Parathyroid adenoma (tissue), 2 donors: ENCODE results near the gene OR13H1.
"Not testable (repeated sequence)": the region's sequence is repeated elsewhere in the genome, so short reads cannot be mapped to it uniquely, and the experiment has no call there.

Experiments
- H2AFZ ChIP-seq: fragments of 300-600 bp; sonication (generic); one replicate; pipeline ENCODE4 v1.7.0; 2017; ENCODE audit warnings: antibody characterized with exemption, mild to moderate bottlenecking
- H3K27ac ChIP-seq: fragments of 300-600 bp; sonication (generic); one replicate; pipeline ENCODE4 v1.7.0; 2017
- H3K27me3 ChIP-seq: fragments of 300-600 bp; sonication (generic); one replicate; pipeline ENCODE4 v1.7.0; 2017; ENCODE audit warnings: low read length; ENCODE audit not compliant: control insufficient read depth, insufficient read depth
- H3K36me3 ChIP-seq: fragments of 300-600 bp; sonication (generic); one replicate; pipeline ENCODE4 v1.7.0; 2017; ENCODE audit warnings: low read length; ENCODE audit not compliant: control insufficient read depth, insufficient read depth
- H3K4me1 ChIP-seq: fragments of 300-600 bp; sonication (generic); one replicate; pipeline ENCODE4 v1.7.0; 2017; ENCODE audit warnings: control low read depth
- H3K4me2 ChIP-seq: fragments of 300-600 bp; sonication (generic); one replicate; pipeline ENCODE4 v1.7.0; 2017; ENCODE audit warnings: low read length
- H3K4me3 ChIP-seq: fragments of 300-600 bp; sonication (generic); one replicate; pipeline ENCODE4 v1.7.0; 2017; ENCODE audit warnings: low read depth, low read length
- H3K79me2 ChIP-seq: fragments of 300-600 bp; sonication (generic); one replicate; pipeline ENCODE4 v1.7.0; 2017; ENCODE audit warnings: control low read depth
- H3K9ac ChIP-seq: fragments of 300-600 bp; sonication (generic); one replicate; pipeline ENCODE4 v1.7.0; 2017; ENCODE audit warnings: mild to moderate bottlenecking
- H3K9me3 ChIP-seq: fragments of 300-600 bp; sonication (generic); one replicate; pipeline ENCODE4 v1.7.0; 2017; ENCODE audit warnings: low read length; ENCODE audit not compliant: control insufficient read depth
- TF ChIP-seq, protein P1 (sequence below): fragments of 300-600 bp; sonication (generic); IDR thresholded peaks from one replicate; pipeline ENCODE4 v1.7.0; 2017; ENCODE audit warnings: antibody characterized with exemption, mild to moderate bottlenecking
- donor health status: primary hyperparathyroidism.

OR13H1 gene

DNA sequence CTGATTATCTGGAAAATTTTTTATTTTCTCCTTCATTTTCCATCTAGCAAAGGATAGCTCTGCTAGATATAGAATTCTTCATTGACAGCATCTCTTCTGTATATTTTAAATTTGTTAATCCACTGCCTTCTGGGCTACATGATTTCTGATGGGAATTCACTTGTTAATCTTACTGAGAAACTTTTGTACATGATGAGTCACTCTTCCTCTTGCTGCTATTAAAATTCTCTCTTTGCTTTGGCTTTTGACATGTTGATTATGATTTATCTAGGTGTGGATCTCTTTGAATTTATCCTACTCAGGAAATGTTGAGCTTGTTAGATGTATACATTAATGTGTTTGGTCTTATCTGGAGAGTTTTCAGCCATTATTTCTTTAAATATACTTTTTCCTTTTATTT is 27.5 kb downstream of the OR13H1 start:
- no peak overlapping the region for H3K9ac ChIP-seq
- H3K9me3 ChIP-seq = no peaks in the 10 kb centered on the region
- H2AFZ ChIP-seq = no peak overlapping the region
- no peaks in the 10 kb centered on the region for H3K27me3 ChIP-seq
- no peak overlapping the region for H3K4me3 ChIP-seq
- H3K27ac ChIP-seq = no peak overlapping the region
- TF ChIP-seq, protein P1, sequence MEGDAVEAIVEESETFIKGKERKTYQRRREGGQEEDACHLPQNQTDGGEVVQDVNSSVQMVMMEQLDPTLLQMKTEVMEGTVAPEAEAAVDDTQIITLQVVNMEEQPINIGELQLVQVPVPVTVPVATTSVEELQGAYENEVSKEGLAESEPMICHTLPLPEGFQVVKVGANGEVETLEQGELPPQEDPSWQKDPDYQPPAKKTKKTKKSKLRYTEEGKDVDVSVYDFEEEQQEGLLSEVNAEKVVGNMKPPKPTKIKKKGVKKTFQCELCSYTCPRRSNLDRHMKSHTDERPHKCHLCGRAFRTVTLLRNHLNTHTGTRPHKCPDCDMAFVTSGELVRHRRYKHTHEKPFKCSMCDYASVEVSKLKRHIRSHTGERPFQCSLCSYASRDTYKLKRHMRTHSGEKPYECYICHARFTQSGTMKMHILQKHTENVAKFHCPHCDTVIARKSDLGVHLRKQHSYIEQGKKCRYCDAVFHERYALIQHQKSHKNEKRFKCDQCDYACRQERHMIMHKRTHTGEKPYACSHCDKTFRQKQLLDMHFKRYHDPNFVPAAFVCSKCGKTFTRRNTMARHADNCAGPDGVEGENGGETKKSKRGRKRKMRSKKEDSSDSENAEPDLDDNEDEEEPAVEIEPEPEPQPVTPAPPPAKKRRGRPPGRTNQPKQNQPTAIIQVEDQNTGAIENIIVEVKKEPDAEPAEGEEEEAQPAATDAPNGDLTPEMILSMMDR = no peak
- no peak overlapping the region for H3K4me2 ChIP-seq
- no peaks in the 10 kb centered on the region for H3K4me1 ChIP-seq
- no peaks in the 10 kb centered on the region for H3K79me2 ChIP-seq
- no peaks in the 10 kb centered on the region for H3K36me3 ChIP-seq

GRCh38 chrX:131572372-131573014 is 28.6 kb downstream of the OR13H1 start:
- no peaks in the 10 kb centered on the region for H3K9me3 ChIP-seq
- no peak overlapping the region for H2AFZ ChIP-seq
- H3K27me3 ChIP-seq = no peaks in the 10 kb centered on the region
- H3K4me1 ChIP-seq = no peaks in the 10 kb centered on the region
- TF ChIP-seq, protein P1 = no peak
- no peaks in the 10 kb centered on the region for H3K36me3 ChIP-seq
- H3K4me3 ChIP-seq = no peak overlapping the region
- no peak overlapping the region for H3K4me2 ChIP-seq
- H3K9ac ChIP-seq = no peak overlapping the region
- H3K27ac ChIP-seq = no peak overlapping the region
- H3K79me2 ChIP-seq = no peaks in the 10 kb centered on the region

DNA sequence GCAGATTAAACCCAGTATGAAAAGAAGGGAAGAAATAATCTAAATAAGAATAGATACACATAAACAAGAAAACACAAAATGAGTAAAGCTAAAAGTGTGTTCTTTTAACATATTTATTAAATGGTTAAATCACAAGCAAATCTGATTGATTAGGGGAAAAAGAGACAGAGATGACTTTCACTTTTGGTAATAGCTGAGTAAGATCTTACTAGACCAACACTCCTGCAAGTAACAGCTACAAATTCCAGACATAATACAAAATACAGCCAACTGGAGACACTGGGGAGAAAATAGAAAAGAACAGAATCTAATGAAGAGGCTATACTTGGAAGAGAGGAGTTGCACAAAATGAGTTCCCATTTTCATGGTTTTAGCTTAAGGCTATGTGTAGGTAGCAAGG is 33.5 kb downstream of the OR13H1 start:
- Histone ChIP-seq H3K27me3 (no peaks in the 10 kb centered on the region), H3K9me3 (no peaks in the 10 kb centered on the region), H3K79me2 (no peaks in the 10 kb centered on the region), H3K4me1 (no peaks in the 10 kb centered on the region), H3K36me3 (no peaks in the 10 kb centered on the region), H3K4me2 (no peak overlapping the region), H3K27ac (no peak overlapping the region), H2AFZ (no peak overlapping the region), H3K9ac (no peak overlapping the region), H3K4me3 (no peak overlapping the region)
- TF ChIP-seq, protein P1 = no peak

DNA sequence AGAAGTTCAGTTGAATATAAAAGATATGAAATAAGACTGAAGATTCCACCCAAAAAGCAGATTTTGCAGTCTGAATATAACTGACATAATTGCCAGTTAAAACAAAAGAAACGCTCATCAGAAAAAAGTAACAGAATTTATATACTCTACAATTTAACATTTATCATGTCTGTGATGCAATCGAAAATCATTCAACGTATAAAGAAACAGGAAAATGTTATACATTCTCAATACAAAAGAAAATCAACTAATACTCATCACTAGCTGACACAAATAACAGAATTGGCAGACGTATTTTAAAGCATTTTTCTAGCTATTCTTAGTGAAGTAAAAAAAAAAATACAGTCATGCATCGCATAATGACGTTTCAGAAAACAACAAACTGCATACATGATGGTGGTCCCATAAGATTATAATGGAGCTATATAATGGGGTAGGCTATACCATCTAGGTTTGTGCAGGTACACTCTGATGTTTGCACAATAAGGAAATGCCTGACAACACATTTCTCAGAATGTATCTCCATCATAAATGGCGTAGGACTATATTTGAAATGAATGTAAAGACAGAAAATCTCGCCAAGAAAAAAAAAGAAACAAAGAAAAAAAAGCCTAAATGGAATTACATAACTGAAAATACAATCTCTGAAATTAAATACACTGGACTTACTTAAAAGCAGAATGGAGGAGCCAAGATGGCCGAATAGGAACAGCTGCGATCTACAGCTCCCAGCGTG is 34.3 kb downstream of the OR13H1 start:
- H3K4me3 ChIP-seq = no peak overlapping the region
- TF ChIP-seq, protein P1 = no peak
- no peaks in the 10 kb centered on the region for H3K9me3 ChIP-seq
- no peak overlapping the region for H3K4me2 ChIP-seq
- H3K36me3 ChIP-seq = no peaks in the 10 kb centered on the region
- no peaks in the 10 kb centered on the region for H3K79me2 ChIP-seq
- no peaks in the 10 kb centered on the region for H3K4me1 ChIP-seq
- H2AFZ ChIP-seq = no peak overlapping the region
- no peaks in the 10 kb centered on the region for H3K27me3 ChIP-seq
- no peak overlapping the region for H3K27ac ChIP-seq
- no peak overlapping the region for H3K9ac ChIP-seq

GRCh38 chrX:131578735-131579367 is 35.0 kb downstream of the OR13H1 start:
- not testable (repeated sequence) for H3K27me3 ChIP-seq, H3K79me2 ChIP-seq, H3K4me3 ChIP-seq, H3K9ac ChIP-seq, H3K27ac ChIP-seq, H3K4me1 ChIP-seq, H2AFZ ChIP-seq, H3K4me2 ChIP-seq, H3K36me3 ChIP-seq, H3K9me3 ChIP-seq
